Glutamatergic neuron (in vitro differentiated cells): ENCODE measurements around the gene EFNA5. TPM values are rescaled to one million over a fixed set of nuclear protein-coding genes. Genes with fewer than 3 reads are reported as not detected.

ENCODE experiments used
- DNase-seq: peaks from one replicate; pipeline ENCODE4 v3.0.0; 2022
- H3K27ac Mint-ChIP-seq: one replicate; pipeline ENCODE4 v1.8.0; 2020; ENCODE audit warnings: mild to moderate bottlenecking, mixed read lengths, inconsistent platforms; ENCODE audit not compliant: unreplicated experiment
- H3K27me3 Mint-ChIP-seq: one replicate; pipeline ENCODE4 v1.8.0; 2020; ENCODE audit warnings: mild to moderate bottlenecking, moderate library complexity, mixed read lengths, inconsistent platforms; ENCODE audit not compliant: unreplicated experiment
- H3K36me3 Mint-ChIP-seq: one replicate; pipeline ENCODE4 v1.8.0; 2020; ENCODE audit warnings: mild to moderate bottlenecking, mixed read lengths, inconsistent platforms; ENCODE audit not compliant: unreplicated experiment
- H3K4me1 Mint-ChIP-seq: one replicate; pipeline ENCODE4 v1.8.0; 2020; ENCODE audit warnings: mild to moderate bottlenecking, low read depth, mixed read lengths, inconsistent platforms; ENCODE audit not compliant: unreplicated experiment
- H3K4me3 Mint-ChIP-seq: one replicate; pipeline ENCODE4 v1.8.0; 2020; ENCODE audit warnings: mild to moderate bottlenecking, mixed read lengths, inconsistent platforms; ENCODE audit not compliant: unreplicated experiment
- H3K9me3 Mint-ChIP-seq: one replicate; pipeline ENCODE4 v1.8.0; 2020; ENCODE audit warnings: mild to moderate bottlenecking, moderate library complexity, mixed read lengths, inconsistent platforms; ENCODE audit not compliant: unreplicated experiment
- total RNA-seq: library from RNA; stranded (reverse); fragmentation: NEBNext Ultra II Directional; extraction: Animal tissue kit (Norgen Biotek cat#: 25700); gene quantifications from one replicate; pipeline ENCODE4 v1.2.1, GENCODE V29; 2021; ENCODE audit not compliant: unreplicated experiment
- TF ChIP-seq, protein P1 (sequence below): fragments of 200-600 bp; sonication (generic); IDR thresholded peaks from one replicate; pipeline ENCODE4 v1.5.0; 2021; ENCODE audit not compliant: partially characterized antibody, unreplicated experiment

EFNA5 gene
- total RNA-seq, 1 donor from 2014 or later = 158 TPM

DNA sequence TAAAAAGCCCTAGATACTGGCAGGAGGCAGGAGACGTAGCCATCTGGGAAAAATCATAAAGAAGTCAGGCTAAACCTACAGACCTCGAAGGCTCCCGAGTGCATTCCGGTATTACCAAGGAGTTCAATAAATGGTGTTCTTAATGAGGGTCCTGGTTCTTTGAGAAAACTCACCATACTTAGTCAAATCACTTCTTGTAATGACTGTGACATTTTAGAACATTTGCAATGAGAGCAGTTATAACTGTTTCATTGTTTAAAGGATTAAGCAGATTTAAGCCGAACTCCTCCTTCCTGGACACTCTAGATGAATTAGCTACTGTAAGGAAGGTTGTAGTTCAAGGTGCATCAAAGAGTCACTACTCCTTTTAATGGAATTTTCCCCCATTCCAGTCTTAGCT is 67.8 kb downstream of the EFNA5 start:
- Mint-ChIP-seq H3K4me1 (peaks cover 62% of the 10 kb centered on the region), H3K9me3 (peaks cover 2% of the 10 kb centered on the region), H3K27me3 (peaks cover 2% of the 10 kb centered on the region), H3K36me3 (no peaks in the 10 kb centered on the region), H3K4me3 (peak overlapping the region; percentile 73), H3K27ac (peak overlapping the region; percentile 71)
- DNase-seq = no peak
- TF ChIP-seq, protein P1, sequence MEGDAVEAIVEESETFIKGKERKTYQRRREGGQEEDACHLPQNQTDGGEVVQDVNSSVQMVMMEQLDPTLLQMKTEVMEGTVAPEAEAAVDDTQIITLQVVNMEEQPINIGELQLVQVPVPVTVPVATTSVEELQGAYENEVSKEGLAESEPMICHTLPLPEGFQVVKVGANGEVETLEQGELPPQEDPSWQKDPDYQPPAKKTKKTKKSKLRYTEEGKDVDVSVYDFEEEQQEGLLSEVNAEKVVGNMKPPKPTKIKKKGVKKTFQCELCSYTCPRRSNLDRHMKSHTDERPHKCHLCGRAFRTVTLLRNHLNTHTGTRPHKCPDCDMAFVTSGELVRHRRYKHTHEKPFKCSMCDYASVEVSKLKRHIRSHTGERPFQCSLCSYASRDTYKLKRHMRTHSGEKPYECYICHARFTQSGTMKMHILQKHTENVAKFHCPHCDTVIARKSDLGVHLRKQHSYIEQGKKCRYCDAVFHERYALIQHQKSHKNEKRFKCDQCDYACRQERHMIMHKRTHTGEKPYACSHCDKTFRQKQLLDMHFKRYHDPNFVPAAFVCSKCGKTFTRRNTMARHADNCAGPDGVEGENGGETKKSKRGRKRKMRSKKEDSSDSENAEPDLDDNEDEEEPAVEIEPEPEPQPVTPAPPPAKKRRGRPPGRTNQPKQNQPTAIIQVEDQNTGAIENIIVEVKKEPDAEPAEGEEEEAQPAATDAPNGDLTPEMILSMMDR = no peak

GRCh38 chr5:107601076-107601475 is 69.7 kb downstream of the EFNA5 start:
- Mint-ChIP-seq H3K4me3 (no peak overlapping the region), H3K36me3 (no peaks in the 10 kb centered on the region), H3K27ac (no peak overlapping the region), H3K9me3 (peaks cover 2% of the 10 kb centered on the region), H3K4me1 (peaks cover 53% of the 10 kb centered on the region), H3K27me3 (peaks cover 2% of the 10 kb centered on the region)
- TF ChIP-seq, protein P1 = no peak
- DNase-seq = no peak

DNA sequence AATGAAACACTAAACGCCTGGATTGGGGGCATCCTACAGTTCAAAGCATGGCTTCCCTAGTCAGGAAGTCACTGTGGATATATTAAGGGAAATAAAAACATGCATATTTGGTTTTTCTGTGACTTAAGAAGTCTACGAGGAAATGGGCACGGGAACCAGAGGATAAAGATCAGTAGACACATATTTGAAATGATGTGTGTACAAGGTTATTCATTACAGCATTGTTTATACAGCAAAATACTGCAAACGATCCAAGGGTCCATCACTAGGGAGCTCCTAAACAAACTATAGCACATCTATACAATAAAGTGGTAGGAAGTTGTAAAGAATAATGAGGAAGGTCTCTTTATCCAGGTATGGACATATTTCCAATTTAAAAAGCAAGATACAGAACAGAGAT is 71.8 kb downstream of the EFNA5 start:
- no peak for DNase-seq
- no peaks in the 10 kb centered on the region for H3K36me3 Mint-ChIP-seq
- H3K9me3 Mint-ChIP-seq = peaks cover 2% of the 10 kb centered on the region
- H3K4me3 Mint-ChIP-seq = no peak overlapping the region
- peaks cover 49% of the 10 kb centered on the region for H3K4me1 Mint-ChIP-seq
- no peak overlapping the region for H3K27ac Mint-ChIP-seq
- peaks cover 6% of the 10 kb centered on the region for H3K27me3 Mint-ChIP-seq
- TF ChIP-seq, protein P1 = no peak

DNA sequence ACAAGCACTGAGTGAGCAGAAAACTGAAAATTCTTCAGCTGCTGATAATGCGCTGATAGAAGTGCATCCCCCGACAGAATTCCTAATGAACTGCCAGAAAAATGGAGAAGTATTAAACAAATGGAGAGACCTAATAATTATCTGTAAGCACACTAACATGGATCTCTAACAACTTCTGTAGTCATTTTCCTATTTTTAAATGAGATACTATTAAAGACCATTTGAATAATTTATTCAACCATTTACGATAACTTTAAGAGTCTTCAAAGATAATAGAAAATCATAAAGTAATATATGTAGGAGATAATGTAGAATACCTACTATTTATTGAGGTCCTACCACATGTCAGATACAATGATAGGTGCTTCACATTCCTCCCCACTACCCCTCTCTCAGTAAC is 72.9 kb downstream of the EFNA5 start:
- peaks cover 5% of the 10 kb centered on the region for H3K9me3 Mint-ChIP-seq
- no peaks in the 10 kb centered on the region for H3K36me3 Mint-ChIP-seq
- peaks cover 50% of the 10 kb centered on the region for H3K4me1 Mint-ChIP-seq
- no peak for DNase-seq
- no peak overlapping the region for H3K27ac Mint-ChIP-seq
- TF ChIP-seq, protein P1 = no peak
- peaks cover 11% of the 10 kb centered on the region for H3K27me3 Mint-ChIP-seq
- H3K4me3 Mint-ChIP-seq = no peak overlapping the region

DNA sequence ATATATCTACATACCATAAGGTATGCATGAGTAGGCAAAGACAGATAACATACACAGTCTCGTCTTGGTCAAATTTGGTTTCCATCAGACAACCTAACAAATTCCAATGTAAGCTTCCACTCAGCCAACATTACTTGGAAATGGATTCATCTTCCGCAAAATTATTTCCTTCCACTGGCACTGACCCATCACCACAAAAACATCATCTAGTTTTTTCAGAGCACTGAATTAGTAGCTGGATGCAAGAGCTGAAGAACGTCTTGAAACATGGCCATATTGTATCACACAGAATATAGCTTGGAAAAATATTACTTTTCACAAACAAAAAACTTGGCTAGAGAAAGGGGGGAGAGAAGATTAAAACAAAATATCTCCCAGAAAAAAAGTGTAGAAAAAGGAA is 73.5 kb downstream of the EFNA5 start:
- no peaks in the 10 kb centered on the region for H3K36me3 Mint-ChIP-seq
- no peak overlapping the region for H3K4me3 Mint-ChIP-seq
- no peak for DNase-seq
- peaks cover 9% of the 10 kb centered on the region for H3K9me3 Mint-ChIP-seq
- TF ChIP-seq, protein P1 = no peak
- no peak overlapping the region for H3K27ac Mint-ChIP-seq
- peaks cover 13% of the 10 kb centered on the region for H3K27me3 Mint-ChIP-seq
- peaks cover 51% of the 10 kb centered on the region for H3K4me1 Mint-ChIP-seq
